ENCODE results near the gene TIGD3. TPM values are rescaled to one million over a fixed set of nuclear protein-coding genes. Genes with fewer than 3 reads are reported as not detected.

The TIGD3 gene
- total RNA-seq, 4 donors from 2014 or later: 0.30 to 0.59 TPM; not detected in 2

- Histone ChIP-seq H3K27me3 (no peaks in the 10 kb centered on the region), H3K4me1 (peaks cover 0 to 68% (median 13%) of the 10 kb centered on the region in 4 donors), H3K27ac (peak overlapping the region; percentile 81 to 93 (median 88)), H3K4me3 (peak overlapping the region; percentile 73 to 98 (median 76)), H3K9me3 (no peaks in the 10 kb centered on the region), H3K36me3 (peaks cover 0 to 9% (median 0%) of the 10 kb centered on the region in 3 donors)
- 0 to 1% methylated on average over 6 to 47 of the region's 59 CpGs for WGBS, 2 donors
- TF ChIP-seq POLR2A (IDR thresholded peaks at IDR 0.05) (no peak), EP300 (IDR thresholded peaks at IDR 0.05) (peak in 1 of 2 donors; percentile 34)
- TF ChIP-seq, protein P1, sequence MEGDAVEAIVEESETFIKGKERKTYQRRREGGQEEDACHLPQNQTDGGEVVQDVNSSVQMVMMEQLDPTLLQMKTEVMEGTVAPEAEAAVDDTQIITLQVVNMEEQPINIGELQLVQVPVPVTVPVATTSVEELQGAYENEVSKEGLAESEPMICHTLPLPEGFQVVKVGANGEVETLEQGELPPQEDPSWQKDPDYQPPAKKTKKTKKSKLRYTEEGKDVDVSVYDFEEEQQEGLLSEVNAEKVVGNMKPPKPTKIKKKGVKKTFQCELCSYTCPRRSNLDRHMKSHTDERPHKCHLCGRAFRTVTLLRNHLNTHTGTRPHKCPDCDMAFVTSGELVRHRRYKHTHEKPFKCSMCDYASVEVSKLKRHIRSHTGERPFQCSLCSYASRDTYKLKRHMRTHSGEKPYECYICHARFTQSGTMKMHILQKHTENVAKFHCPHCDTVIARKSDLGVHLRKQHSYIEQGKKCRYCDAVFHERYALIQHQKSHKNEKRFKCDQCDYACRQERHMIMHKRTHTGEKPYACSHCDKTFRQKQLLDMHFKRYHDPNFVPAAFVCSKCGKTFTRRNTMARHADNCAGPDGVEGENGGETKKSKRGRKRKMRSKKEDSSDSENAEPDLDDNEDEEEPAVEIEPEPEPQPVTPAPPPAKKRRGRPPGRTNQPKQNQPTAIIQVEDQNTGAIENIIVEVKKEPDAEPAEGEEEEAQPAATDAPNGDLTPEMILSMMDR (IDR thresholded peaks at IDR 0.05): peak; percentile 90 to 99 (median 97)
- DNase-seq (ENCODE audit: low spot score in 2 of 2): peak; percentile 66 to 72
Measured at GRCh38 chr11:65315204-65315865, 39.2 kb upstream of the TIGD3 start.

DNA sequence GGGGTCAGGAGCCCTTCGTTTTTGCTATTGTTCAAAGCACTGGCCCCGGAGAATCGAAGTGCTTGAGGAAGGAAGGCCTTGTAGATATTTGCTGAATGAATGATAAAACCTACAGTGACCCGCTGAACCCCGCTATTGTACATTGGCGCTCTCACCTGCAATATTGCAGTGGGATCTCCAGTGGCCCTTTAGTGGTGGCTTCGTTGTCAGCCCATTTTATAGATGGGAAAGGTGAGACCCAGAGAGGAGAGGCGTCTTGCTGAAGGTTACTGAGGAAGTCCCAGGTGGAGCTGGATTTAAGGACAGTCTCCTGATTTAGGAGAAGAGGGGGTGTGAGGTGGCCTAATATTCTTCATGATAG lies 38.7 kb upstream of the TIGD3 start:
- H3K27ac ChIP-seq: peak overlapping the region; percentile 81 to 93 (median 88)
- 12 to 14% methylated on average over 8 of the region's 8 CpGs for WGBS, 2 donors

GRCh38 chr11:65316227-65317024 lies 38.1 kb upstream of the TIGD3 start:
- Histone ChIP-seq H3K4me1 (peaks cover 0 to 64% (median 11%) of the 10 kb centered on the region in 4 donors), H3K36me3 (peaks cover 0 to 20% (median 0%) of the 10 kb centered on the region in 3 donors), H3K27me3 (no peaks in the 10 kb centered on the region), H3K9me3 (no peaks in the 10 kb centered on the region), H3K27ac (peak overlapping the region; percentile 81 to 93 (median 88)), H3K4me3 (peak overlapping the region; percentile 73 to 98 (median 76))
- TF ChIP-seq POLR2A (IDR thresholded peaks at IDR 0.05) (no peak), EP300 (IDR thresholded peaks at IDR 0.05) (peak in 1 of 2 donors; percentile 57)
- DNase-seq (ENCODE audit: low spot score in 2 of 2): peak; percentile 37 to 53
- WGBS, 2 donors: 29 to 34% methylated on average over 16 to 20 of the region's 20 CpGs

More for the DNA sequence above, 38.7 kb upstream of the TIGD3 start:
- H3K9me3 ChIP-seq: no peaks in the 10 kb centered on the region
- no peaks in the 10 kb centered on the region for H3K27me3 ChIP-seq
- H3K36me3 ChIP-seq: peaks cover 0 to 14% (median 0%) of the 10 kb centered on the region in 3 donors
- no peak for DNase-seq (ENCODE audit: low spot score in 2 of 2)
- H3K4me1 ChIP-seq: peaks cover 0 to 64% (median 13%) of the 10 kb centered on the region in 4 donors
- no peak for TF ChIP-seq POLR2A (IDR thresholded peaks at IDR 0.05)
- TF ChIP-seq, protein P1 (IDR thresholded peaks at IDR 0.05): no peak
- no peak for TF ChIP-seq EP300 (IDR thresholded peaks at IDR 0.05)
- peak overlapping the region; percentile 73 to 98 (median 76) for H3K4me3 ChIP-seq

DNA sequence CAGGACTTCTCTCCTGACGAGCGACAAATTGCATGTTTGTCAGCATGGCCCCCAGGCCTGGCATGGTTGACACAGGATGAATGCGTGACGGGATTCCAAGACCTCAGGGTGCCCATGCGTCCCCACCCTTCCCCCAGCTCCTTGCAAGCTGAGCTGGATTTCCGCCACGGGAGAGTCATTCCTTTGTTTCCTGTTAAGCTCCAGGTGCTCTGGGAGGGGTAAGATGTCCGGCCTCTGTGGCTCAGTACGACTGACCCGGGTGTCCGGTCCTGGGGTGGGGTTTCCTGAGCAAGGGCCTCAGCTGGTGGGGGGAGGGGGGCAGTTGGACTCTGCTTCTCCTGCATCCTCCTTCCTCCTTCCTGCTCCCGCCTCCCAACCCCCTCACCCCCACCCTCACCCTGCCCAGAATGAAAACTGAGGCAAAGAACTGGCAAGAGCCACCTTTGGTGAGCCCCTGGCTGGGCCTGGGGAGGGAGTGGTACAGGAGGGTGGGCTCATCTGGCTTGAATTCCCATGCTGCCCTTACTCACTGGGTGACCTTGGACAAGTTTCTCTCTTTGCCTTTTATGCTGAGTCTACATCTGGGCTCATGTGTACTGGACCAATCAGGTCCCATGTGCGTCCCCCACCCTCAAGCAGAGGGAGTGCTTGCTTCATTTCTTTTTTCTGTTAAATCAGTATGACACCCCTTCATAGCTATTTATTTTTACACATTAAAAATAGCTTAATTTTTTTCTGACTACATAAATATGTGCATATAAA lies 37.3 kb upstream of the TIGD3 start:
- Histone ChIP-seq H3K9me3 (no peaks in the 10 kb centered on the region), H3K36me3 (peaks cover 0 to 28% (median 0%) of the 10 kb centered on the region in 3 donors), H3K4me1 (peaks cover 0 to 67% (median 13%) of the 10 kb centered on the region in 4 donors), H3K27ac (peak overlapping the region; percentile 81 to 93 (median 88)), H3K4me3 (peak overlapping the region; percentile 73 to 98 (median 76)), H3K27me3 (no peaks in the 10 kb centered on the region)
- 14 to 28% methylated on average over 6 to 8 of the region's 13 CpGs for WGBS, 2 donors
- peak; percentile 54 to 56 for DNase-seq (ENCODE audit: low spot score in 2 of 2)
- TF ChIP-seq, protein P1 (IDR thresholded peaks at IDR 0.05): no peak
- TF ChIP-seq POLR2A (IDR thresholded peaks at IDR 0.05) (no peak), EP300 (IDR thresholded peaks at IDR 0.05) (no peak)

GRCh38 chr11:65320386-65321075 lies 34.0 kb upstream of the TIGD3 start:
- H3K4me3 ChIP-seq: no peak overlapping the region
- H3K27me3 ChIP-seq: no peaks in the 10 kb centered on the region
- no peak for DNase-seq (ENCODE audit: low spot score in 2 of 2)
- H3K27ac ChIP-seq: no peak overlapping the region
- peaks cover 0 to 55% (median 13%) of the 10 kb centered on the region in 4 donors for H3K4me1 ChIP-seq
- WGBS, 2 donors: 78 to 80% methylated on average over 22 of the region's 22 CpGs
- H3K36me3 ChIP-seq: peaks cover 0 to 34% (median 0%) of the 10 kb centered on the region in 3 donors
- TF ChIP-seq POLR2A (IDR thresholded peaks at IDR 0.05) (no peak), EP300 (IDR thresholded peaks at IDR 0.05) (no peak)
- TF ChIP-seq, protein P1 (IDR thresholded peaks at IDR 0.05): no peak
- no peaks in the 10 kb centered on the region for H3K9me3 ChIP-seq

Data from tibial nerve (tissue), 4 donors.